LHCN-M2 (cell line): ENCODE measurements around the gene HPDL. TPM values are rescaled to one million over a fixed set of nuclear protein-coding genes. Genes with fewer than 3 reads are reported as not detected.
A peak's percentile ranks its signal among the peaks of the same experiment; 100 is the strongest.

Source experiments
- DNase-seq: peaks from one replicate; pipeline ENCODE4 v3.0.0-alpha.2; 2012; ENCODE audit warnings: low read depth
- total RNA-seq: library from RNA; depleted of rRNA; stranded (reverse); fragments of >200 nt; gene quantifications from 2 replicates; pipeline ENCODE4 v1.2.3, GENCODE V29; 2014

The HPDL gene
- total RNA-seq, 1 experiment from 2014 or later = 0.23 TPM

DNA sequence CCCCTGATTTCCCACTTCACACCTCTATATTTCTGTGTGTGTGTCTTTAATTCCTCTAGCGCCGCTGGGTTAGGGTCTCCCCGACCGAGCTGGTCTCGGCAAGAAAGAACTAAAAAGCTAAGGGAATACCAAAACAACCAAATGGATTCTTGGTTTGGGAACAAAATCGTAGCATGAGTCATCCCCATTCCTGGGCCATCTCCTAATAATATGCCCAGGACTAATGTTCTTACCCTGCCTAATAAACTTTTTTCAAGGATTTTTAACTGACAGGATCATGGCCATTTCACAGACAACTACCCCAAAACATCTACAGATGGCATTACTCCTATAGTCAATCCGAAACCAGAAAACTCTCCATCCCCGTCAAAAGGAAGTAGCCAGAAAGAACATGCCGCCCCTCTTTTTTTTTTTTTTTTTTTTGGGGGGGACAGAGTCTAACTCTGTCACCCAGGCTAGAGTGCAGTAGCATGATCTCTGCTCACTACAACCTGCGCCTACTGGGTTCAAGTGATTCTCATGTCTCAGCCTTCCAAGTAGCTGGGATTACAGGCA lies 4.1 kb upstream of the HPDL start:
- DNase-seq = no peak

DNA sequence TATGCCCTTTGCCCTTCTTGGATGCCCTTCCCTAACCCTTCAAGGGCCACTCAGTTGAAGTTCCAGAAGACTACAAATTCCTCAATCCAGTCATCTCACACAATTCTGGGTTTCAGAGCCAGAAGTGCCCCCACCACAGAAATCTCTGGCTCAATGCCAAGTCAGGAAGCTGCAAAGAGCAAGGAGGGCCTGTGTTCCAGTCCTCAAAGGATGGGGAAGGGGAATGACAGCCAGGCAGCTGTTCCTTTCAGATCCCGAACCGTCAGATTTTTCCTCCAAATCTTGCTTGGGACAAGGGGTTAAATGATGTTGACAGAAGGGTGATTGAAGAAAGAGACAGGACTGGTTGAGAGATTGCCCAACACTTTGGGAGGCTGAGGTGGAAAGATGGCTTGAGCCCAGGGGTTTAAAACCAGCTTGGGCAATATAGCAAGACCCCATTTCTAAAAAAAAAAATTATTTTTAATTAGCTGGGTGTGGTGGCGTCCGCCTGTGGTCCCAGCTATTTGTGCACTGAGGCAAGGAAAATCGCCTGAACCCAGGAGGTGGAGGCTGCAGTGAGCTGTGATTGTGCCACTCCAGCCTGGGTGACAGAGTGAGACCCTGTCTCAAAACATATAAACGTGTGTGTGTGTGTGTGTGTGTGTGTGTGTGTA lies 716 bp upstream of the HPDL start:
- no peak for DNase-seq

DNA sequence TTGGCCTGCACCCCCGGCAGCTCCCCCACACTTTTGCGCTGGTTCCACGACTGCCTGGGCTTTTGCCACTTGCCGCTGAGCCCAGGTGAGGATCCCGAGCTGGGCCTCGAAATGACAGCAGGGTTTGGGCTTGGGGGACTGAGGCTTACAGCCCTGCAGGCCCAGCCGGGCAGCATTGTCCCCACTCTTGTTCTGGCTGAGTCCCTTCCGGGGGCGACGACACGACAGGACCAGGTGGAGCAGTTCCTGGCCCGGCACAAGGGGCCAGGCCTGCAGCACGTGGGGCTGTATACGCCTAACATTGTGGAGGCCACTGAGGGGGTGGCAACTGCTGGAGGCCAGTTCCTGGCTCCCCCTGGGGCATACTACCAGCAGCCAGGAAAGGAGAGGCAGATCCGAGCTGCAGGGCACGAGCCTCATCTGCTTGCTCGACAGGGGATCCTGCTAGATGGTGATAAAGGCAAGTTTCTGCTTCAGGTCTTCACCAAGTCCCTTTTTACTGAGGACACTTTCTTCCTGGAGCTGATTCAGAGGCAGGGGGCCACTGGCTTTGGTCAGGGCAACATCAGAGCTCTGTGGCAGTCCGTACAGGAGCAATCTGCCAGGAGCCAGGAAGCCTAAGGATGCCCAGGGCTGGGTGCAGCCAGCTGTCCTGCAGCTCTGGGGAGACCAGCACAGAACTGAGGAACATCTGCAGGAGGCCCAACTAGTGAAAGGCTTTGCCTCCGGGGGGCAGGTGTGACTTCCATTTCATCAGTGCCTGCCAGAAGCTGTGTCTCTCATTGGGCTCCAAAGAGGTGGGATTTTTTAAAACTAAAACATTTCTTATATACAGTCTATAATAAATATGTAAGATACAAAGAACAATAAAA lies 1.2 kb downstream of the HPDL start:
- no peak for DNase-seq

DNA sequence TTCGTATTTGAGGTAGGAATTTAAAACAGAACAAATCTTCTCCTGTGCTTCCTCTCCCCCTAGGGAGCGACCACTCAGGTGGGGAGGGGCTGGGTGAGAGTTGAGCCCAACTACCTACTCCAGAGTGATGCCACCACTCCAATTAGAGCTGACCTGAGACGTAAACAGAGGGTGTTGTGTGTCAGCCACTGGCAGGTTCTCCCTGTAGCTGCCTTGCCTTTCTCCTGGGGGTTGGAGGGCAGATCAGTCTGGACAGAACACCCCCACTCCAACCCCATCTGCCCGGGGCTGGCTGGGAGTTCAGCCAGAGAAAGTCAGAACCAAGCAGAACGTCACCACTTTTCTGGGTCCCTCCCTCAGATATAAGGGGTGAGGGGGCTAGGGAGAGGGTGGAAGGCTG lies 2.0 kb downstream of the HPDL start:
- DNase-seq = no peak

DNA sequence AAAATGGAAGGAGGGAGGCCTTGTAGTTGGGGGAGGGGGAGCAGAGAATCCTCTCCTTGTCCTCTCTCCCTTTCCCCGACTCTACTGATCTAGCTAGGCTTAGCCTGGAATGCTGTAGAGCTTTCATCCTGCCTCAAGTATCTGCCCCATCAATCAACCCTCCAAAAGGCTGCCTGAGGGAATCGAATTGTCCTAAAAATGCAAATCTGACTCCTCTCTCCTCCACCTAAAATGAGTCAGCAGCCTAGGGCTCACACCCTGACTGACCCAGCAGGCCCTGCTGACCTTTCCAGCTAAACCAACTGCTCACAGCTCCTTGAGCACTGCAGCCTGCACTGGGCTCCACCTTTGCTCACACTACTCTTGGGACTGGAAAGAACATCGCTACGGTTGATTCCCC lies 2.8 kb downstream of the HPDL start:
- DNase-seq = no peak

DNA sequence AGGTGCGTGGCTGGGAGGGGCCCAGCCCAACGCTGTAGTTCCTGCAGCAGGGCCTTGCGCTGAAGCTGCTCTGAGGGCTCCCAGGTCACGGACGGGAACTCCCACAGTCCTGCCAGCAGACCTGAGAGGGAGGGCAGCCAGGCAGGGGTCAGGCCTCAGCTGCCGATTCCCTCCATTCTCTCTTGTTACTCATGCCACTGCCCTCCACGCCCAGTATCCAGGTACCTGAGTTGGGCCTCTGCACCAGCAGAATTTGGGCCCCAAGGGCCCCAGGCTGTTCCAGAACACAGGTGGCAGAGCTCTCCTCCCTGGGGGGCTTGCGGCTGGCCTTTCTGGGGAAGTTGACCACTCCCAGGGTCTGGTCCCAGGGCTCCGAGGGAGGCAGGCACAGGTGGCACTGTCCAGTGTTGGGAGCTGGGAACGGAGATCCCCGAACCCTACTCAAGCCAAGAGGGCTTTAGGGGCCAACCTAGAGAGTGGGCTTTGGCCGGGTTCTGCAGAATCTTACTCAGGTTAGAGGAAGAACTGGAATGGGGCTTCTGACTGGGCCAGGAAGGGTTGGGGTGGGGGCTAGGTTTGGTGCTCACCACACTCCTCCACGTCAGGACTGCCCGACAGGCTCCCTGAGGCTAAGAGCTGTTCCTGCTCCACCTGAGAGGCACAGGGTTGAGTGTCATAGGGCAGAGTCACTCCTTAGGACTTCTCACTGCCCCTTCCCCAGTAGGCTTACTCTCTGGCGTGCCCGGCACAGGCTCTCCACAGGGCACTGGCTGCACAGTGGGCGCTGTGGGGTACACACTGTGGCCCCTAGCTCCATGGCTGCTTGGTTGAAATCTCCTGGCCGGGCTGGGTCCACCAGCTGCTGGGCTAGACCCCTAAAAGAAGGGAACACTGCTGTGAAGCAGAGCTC lies 5.0 kb downstream of the HPDL start:
- DNase-seq = no peak

DNA sequence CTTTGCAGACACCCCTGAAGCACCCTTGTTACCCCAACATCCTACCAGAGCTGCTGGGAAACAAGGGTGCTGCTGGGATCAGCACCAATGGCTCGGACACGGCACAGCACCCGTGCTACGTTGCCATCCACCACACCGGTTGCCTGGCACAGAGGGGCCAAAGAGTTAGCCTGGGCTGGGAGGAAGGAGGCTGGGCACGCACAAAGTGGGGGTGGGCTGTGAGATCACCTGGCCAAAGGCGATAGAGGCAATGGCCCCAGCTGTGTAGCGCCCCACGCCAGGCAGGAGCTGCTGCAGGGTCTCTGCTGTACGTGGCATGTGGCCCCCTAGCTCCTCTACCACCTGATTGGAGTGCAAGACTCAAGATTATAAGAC lies 5.6 kb downstream of the HPDL start:
- DNase-seq = no peak

DNA sequence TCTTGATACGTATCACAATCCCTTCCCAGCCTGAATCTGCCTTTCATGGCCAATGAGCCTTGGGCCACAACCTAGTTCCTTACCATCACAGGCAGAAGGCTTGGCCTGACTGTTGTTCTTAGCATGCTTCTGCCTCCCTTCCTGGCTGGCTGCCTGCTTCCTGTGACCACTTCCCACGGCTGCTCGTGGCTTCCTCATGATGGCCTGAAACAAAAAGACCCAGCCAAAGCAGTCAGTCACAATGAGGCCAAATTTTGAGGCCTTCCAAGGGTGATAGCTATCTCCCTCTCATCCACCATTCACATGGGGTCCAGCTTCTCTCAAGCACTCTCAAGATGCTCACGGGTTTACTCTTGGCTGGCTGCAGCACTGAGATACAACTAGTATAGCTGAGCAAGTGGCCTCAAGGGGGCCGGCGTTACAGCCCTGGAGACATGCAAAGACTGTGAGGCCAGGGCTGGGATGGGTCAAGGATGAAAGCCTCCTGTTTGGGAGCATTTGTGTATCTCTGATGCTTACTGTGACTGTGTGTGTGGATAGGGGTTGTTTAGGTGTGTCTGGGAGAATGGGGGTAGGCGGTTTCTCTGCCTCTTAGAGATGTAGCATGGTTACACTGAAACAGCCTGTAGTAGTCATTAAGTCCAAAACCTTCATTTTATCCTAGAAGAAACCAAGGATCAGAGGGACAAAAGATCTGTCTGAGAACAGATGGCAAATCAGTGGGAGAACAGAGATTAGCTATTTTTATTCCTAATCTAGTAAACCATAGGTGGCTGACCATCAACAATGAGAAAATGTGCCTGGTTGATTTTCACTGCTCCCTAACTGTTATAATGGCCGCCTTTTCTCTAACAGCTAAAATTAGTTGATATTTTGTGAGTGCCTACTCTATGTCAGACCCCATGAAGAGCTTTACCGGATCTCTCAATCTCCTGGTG lies 7.9 kb downstream of the HPDL start:
- DNase-seq = no peak

DNA sequence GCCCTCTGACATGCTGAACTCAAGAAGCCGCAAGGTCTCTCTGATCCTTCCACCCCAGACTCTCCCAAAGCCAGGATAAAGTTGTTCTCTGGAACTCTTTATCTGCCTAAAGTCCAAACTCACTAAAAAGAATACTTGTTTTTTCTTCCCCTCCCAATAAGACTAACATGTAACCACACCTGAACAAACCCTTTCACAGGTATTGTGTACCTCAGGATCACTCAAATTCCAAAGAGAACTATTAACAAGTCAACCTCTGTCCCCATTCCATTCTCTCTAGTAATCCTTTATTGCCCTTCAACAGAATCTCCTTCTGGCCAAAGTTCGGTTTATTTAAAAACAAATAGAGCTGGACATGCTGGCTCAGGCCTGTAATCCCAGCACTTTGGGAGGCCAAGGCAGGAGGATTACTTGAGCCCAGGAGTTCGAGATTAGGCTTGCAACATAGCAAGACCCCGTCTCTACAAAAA lies 9.2 kb downstream of the HPDL start:
- DNase-seq = no peak

DNA sequence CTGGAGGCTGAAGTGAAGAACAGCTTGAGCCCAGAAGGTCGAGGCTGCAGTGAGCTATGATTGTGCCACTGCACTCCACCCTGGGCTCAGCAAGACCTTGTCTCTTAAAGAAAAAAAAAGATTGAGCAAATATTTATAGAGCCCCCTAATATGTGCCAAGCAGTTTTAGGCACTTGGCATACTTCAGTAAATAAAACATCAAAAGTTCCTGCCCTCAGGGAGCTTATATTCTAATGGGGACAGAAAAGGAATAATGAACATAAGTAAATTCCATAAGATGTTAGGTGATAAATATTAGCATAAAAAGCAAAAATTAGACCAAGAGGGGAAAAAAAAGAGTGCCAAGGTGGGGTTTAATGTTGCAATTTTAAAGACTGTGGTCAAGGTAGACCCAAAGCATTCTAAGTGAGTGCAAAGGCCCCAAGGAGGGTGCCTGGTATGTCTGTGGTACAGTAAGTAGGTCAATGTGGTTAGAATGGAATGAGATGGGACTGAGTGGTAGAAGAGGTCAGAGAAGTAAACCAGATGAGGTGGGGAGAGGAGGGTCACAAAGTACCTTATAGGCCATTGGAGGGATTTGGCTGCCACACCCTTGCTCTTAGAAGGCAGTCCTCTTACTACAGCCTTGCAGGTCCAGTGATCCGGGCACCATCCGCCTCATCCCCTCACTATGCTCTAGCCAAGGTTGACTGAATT lies 11.1 kb downstream of the HPDL start:
- no peak for DNase-seq

DNA sequence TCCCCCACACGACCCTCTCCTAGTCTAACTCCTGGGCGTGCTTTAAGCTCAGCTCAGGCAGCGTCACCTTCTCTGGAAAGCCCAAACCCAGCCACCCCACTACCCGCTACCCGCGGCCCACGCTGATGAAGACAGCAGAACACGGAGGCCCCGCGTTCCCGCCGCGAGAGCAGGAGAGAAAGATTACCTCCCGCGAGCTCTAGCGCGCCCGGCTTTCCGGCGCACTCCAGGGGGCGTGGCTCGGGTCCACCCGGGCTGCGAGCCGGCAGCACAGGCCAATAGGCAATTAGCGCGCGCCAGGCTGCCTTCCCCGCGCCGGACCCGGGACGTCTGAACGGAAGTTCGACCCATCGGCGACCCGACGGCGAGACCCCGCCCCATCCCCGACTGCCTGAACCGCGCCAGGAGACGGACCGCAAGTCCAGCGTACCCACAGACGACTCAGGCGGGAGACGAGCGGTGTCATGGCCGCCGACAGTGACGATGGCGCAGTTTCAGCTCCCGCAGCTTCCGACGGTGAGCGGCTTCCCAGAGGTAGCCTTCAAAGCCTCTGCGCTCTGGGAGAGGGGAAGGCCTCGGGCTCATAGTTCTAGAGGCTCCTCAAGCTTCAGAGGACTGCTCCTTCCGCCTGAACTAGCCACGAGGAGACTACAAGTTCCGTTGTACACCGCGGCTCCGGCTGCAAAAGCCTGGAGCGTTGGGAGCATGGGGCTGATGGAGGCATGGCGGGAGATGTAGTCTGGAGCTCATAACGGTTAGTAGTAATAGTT lies 13.3 kb downstream of the HPDL start, which contains the start of the genes MUTYH and TOE1:
TSS of gene MUTYH (minus strand) at position 652 of the 770 bp plus-strand sequence. CDS start 5,935 bp downstream, outside the sequence.
TSS of gene TOE1 (plus strand) at position 382 of the 770 bp plus-strand sequence. CDS start at position 465, 83 bp downstream.
- peak; percentile 89 for DNase-seq

DNA sequence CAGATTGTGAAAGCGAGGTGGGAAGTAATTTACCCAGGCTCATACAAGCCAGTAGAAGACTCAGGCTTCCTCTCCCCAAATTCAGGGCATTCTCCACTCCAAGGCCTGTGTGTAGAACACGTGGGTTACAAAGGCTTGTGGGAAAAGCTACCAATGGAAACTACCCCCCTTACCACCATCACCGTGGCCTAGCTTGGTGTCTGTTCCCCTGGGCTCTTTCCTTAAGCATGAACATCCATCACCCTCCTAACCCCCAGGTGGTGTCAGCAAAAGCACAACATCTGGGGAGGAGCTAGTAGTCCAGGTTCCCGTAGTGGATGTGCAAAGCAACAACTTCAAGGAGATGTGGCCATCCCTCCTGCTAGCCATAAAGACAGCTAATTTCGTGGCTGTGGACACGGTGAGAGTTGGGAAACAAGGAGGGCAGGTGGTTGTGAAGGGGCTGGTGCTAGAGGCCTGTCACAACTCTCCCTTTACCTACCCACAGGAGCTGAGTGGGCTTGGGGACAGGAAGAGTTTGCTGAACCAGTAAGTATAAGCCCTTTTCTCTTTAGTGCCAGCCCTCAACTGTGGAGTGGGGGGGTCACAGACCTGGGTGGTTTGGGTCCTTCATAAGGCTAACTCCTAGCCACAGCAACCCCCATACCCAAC lies 14.2 kb downstream of the HPDL start:
- DNase-seq = peak; percentile 30

DNA sequence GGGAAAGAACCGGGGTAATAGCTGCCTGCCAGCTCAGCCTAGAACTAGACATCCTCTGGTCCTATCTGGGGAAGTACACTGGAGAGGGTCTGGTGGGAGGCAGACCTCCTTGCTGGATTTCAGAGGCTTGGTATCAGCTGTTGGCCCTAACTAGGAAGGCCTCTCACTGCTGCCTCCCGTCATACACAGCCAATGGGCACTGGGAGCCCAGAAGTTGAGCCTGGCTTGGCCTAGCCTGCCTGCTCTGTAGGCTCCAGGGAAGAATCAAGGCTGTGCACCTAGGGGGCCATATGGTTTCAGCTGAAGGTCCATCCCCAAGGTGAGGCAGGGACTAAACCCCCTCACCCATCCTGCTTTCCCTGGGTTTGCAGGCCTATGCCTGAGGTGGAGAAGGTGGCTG lies 17.8 kb downstream of the HPDL start:
- no peak for DNase-seq

DNA sequence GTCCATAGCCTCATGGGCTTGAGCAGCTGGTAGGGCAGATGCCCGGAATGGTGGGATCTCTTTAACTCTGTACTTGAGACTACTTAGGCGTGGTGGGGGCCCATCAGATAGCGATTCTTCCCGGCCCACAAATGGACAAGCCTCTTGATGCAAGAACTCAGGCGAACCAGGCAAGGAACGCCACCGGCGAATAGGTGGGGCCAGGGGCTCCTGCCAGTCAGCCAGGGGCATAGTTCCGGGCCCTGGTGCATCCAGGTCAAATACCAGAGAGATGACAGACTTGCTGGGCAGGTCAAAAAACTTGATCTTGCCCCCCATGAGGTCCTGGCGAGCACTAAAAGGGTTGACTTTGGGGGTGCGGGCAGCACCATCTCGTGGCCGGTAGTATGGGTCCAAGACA lies 18.3 kb downstream of the HPDL start:
- no peak for DNase-seq

DNA sequence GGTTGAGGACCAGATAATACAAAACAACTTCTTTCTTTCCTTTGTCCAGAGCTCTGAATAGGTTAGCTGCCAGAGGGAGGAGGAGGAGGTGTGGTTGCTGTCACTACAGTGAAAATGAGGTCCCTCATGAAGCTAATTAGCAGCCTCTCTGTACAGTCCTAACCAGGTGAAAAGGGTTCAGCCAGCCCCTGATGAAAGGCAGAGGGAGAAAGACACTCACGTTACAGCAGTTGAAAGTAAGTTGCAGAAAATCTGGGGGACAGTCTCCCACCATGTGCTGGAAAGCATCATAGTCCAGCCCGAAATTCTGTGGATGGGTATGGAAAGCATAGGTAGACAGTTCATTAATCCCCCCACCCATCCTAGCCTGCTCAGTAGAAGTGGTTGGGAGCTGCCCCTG lies 19.8 kb downstream of the HPDL start:
- DNase-seq = no peak

DNA sequence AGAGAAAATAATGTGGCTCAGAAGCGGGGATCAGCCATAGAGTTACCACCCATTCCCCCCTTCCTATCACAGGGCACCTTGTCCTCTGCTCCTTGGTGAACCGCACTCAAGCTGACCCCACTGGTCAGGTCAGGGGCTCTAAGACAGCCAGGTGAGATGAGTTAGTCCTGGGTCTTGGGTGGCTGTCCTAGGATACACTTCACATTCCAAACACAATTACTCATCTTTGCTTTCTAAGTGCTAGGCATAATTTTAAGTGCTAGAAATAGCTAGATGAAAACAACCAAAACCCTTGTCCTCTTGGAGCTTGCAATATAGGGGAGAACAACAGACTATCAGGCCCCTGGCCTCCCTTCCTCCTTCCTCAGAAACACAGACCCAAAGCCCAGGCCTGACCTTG lies 21.3 kb downstream of the HPDL start:
- DNase-seq = no peak

DNA sequence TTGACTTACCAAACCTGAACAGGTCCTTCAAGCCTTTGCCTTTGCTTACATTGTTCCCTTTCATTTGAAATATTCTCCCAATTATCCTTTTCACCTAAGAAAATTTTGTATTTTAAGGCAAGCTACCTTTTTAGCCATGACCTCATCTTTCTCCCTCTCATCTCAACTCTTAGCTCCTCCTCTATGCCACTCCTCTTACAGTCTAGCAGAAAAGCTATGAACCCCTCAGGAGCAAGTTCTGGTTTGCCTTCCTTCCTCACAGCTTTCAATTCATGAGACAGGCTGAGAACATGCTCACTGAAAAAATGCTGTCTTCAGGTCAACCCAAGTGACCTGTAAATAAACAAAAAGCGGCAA lies 21.9 kb downstream of the HPDL start:
- no peak for DNase-seq

DNA sequence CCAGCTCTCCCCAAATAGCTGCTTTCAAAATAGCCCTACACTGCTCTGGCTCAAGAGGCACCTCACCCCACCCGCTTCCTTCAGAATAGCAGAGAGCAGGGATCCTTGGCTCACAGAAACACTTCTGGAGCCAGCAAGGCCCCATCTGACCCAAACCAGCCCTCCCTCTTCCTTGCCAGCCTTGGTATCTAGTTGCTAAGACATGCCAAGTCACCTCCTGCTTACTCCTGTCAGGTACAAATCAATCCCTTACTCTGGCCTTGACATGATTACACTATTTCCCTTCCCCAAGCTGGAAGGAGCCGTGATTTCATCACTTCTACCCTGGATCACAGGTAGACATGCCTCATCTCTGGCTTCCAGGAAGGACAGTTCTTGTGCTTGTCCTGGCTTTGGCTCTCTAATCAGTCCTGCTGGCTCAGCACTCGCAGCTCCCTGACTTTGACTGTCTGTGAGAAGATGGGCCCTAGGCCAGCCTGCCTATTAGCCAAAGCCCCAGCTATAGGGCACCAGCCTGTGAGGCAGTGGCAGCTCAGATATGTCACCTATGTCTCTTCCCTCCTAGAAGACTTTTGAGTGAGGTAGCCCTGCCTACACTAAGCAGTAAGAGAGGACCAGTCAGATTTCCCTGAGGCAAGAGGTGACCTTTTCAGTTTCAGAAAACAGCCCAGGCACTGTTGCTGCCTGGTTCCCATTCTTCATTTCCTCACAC lies 22.4 kb downstream of the HPDL start:
- no peak for DNase-seq
